PC-3 (cell line): ENCODE data around the gene PMEPA1.

ENCODE experiments used
- CTCF ChIP-seq: fragments of 300-600 bp; sonication (generic); conservative IDR thresholded peaks from 2 replicates; pipeline ENCODE4 v1.5.1; 2017; ENCODE audit warnings: antibody characterized with exemption, low read depth, mild to moderate bottlenecking, low read length
- EZH2 ChIP-seq: fragments of 300-600 bp; sonication (generic); IDR thresholded peaks from one replicate; pipeline ENCODE4 v1.6.1; 2017; ENCODE audit warnings: antibody characterized with exemption, mild to moderate bottlenecking, low read length; ENCODE audit not compliant: unreplicated experiment
- EZH2phosphoT487 ChIP-seq: fragments of 300-600 bp; sonication (generic); IDR thresholded peaks from 2 replicates; pipeline ENCODE4 v1.6.1; 2018; ENCODE audit warnings: mild to moderate bottlenecking, antibody characterized with exemption, low read length, borderline replicate concordance

DNA sequence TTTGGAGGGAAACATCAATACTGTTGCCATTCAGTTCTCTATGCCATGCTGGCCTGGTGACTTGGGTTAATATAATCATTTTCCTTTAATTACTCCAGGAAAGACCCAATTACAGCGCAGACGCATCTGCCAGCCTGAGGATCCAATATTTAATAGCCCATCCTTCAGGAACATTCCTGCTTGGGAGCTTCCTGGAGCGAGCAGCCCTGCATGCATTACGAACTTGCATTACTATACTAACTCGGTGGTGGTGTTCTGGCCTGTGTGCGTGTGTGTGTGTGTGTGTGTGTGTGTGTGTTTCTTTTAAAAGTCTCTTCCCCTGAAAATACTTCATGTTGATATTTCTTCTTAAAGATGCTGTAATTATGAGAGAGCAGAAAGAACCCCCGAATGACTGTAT is 26.5 kb downstream of the PMEPA1 start:
- TF ChIP-seq EZH2phosphoT487, result no peak
- TF ChIP-seq EZH2, result no peak
- no peak for TF ChIP-seq CTCF
